Activated CD4-positive, alpha-beta T cell treated with anti-CD3 and anti-CD28 coated beads, Interleukin-10, Interleukin-2, amounts not matched to agents 100 ng/mL and 50 ng/mL, durations not matched to agents 16 hours and 8 hours (primary cell): ENCODE measurements around the gene GLYAT.

Experiments used
- DNase-seq: peaks from one replicate; pipeline ENCODE4 v3.0.0-alpha.2; 2020

Gene GLYAT

GRCh38 chr11:58731819-58732218 is at the start of gene GLYAT:
Gene GLYAT (minus strand): TSS chr11:58731943. CDS start chr11:58724496, 7,447 bp downstream.
- no peak for DNase-seq

DNA sequence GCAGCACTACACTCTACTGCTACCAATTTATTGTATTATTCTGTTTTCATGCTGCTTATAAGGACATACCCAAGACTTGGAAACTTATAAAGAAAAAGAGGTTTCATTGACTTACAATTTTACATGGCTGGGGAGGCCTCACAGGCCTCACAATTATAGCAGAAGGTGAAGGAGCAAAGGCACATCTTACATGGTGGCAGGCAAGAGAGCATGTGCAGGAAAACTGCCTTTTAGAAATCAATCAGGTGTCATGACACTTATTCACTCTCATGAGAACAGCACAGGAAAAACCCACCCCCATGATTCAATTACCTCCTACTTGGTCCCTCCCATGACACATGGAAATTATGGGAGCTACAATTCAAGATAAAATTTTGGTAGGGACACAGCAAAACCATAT is 49.6 kb upstream of the GLYAT start:
- DNase-seq, result no peak

DNA sequence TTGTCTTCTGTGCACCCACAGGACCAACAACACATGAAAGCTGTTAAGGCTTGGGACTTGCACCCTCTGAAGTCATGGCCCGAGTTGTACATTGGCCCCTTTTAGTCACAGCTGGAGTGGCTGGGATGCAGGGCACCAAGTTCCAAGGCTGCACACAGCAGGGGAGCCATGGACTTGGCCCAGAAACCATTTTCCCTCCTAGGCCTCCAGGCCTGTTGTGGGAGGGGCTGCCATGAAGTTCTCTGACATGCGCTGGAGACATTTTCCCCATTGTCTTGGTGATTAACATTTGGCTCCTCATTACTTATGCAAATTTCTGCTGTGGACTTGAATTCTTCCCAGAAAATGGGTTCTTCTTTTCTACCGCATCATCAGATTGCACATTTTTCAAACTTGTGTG is 48.8 kb upstream of the GLYAT start:
- DNase-seq, result no peak

DNA sequence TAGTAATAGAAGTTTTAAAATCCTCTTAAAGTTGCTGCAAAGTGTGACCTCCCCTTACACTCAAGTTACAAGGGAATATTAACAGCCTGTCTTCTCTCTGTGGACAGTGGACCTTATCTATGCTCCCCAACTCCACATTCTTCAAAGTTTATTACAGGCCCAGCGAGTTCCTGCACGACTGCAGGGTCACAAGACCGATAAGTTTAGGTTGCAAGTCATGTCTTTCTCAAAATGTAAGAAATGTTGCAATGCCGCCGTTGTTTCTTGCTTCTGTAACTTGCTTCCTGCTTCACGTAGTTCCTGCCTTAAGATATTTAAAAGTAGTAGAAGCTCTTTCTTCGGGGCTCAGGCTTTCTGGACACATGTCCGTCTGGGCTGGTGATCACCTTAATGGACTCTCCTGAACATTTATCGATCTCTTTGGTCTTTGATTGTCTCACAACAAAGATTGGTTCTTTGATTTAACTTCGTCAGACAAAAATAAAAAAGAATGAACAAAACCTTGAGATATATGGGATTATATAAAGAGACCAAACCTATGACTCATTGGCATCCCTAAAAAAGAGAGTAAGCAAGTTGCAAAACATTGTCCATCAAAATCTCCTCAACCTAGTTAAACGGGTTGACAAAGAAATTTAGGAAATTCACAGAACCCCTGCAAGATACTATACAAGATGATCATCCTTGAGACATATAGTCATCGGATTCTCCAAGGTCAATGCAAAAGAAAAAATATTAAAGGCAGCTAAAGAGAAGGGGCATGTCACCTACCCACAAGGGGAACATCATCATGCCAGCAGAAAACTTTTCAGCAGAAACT is 45.4 kb upstream of the GLYAT start:
- no peak for DNase-seq

- peak; percentile 82 for DNase-seq
Measured at GRCh38 chr11:58775066-58775708, 43.4 kb upstream of the GLYAT start.

- DNase-seq, result no peak
Measured at GRCh38 chr11:58774164-58774593, 42.4 kb upstream of the GLYAT start.

DNA sequence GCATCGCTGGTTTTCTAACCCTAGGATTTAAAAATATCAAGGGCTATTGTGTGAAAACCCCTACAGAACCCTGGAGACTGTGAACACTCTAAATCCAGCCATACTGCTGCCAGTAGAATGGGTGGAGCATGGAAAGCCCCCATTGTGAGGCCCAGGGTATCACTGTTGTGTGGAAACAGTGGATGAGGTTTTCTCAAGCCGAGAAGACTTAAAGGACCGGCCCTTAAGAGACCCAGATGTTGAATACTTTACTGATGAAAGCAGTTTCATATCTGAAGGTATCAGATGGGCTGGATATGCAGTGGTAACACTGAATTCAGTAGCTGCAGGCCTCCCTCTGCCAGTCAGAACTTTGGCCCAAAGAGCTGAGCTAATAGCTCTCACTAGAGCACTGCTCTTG is 41.6 kb upstream of the GLYAT start:
- DNase-seq, result no peak

GRCh38 chr11:58772329-58773285 is 40.9 kb upstream of the GLYAT start:
- no peak for DNase-seq

DNA sequence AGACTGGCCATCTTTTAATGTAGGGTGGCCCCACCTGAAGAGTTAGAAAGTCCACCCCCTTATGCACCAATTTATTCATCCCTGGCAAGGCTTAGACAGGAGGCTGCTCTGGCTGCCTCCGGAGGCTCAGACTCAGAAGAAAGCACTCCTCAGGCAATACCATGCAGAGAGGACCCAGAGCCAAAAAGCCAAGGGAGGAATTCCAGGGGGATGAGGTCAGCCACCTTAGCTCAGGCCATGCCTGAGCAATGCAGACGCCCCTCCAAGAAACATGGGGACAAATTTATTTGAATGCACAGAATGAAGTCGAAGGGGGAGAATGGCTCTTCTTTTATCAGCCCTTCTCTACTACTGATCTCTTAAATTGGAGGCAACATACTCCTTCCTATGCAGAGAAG is 39.7 kb upstream of the GLYAT start:
- no peak for DNase-seq

DNA sequence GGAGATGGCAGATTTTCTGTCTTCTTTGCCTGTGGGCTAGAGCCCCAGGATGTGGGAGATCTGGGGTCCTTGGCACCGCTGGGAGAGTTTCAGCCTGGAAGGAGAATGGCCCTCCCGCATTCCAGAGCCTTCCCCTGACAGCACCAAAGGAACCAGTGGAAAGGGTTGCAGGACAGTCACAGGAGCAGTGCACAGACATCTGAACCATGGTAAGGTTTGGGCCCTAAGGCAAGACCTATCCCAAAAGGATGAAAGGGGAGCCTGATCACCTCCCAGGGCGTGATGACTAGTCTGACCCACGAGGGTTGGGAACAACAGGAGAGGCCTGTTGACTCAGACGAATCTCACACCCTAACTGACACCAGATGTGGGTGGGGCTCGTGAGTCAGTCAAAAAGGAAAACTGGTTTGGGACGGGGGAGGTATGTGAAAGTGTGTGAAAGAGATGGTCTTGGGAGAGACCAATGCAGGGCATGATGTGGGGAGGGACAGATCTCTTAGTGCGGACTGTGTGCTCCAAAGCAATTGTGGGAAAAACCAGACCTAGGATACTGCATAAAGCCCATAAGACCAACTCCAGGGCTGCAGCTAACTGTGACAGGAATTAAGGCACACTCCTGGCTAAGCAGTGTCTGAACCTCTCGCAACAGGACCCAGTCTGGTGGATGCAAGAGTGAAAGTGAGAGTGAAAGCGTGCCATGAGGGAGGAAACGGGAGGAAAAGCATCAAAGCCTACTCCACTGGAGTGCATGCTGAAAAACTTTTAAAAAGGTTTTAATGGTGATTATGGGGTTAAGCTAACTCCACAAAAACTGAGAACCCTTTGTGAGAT is 39.1 kb upstream of the GLYAT start:
- DNase-seq, result peak; percentile 7

- DNase-seq, result no peak
Measured at GRCh38 chr11:58770166-58770565, 38.4 kb upstream of the GLYAT start.

- DNase-seq, result no peak
Measured at GRCh38 chr11:58769308-58769707, 37.6 kb upstream of the GLYAT start.

GRCh38 chr11:58768137-58768536 is 36.4 kb upstream of the GLYAT start:
- DNase-seq, result no peak

GRCh38 chr11:58765078-58765477 is 33.3 kb upstream of the GLYAT start:
- DNase-seq, result no peak

GRCh38 chr11:58763120-58763490 is 31.4 kb upstream of the GLYAT start:
- no peak for DNase-seq

- DNase-seq, result no peak
Measured at GRCh38 chr11:58762284-58763119, 30.8 kb upstream of the GLYAT start.

- no peak for DNase-seq
Measured at GRCh38 chr11:58757439-58757838, 25.7 kb upstream of the GLYAT start.

- no peak for DNase-seq
Measured at GRCh38 chr11:58745705-58746364, 14.1 kb upstream of the GLYAT start.

DNA sequence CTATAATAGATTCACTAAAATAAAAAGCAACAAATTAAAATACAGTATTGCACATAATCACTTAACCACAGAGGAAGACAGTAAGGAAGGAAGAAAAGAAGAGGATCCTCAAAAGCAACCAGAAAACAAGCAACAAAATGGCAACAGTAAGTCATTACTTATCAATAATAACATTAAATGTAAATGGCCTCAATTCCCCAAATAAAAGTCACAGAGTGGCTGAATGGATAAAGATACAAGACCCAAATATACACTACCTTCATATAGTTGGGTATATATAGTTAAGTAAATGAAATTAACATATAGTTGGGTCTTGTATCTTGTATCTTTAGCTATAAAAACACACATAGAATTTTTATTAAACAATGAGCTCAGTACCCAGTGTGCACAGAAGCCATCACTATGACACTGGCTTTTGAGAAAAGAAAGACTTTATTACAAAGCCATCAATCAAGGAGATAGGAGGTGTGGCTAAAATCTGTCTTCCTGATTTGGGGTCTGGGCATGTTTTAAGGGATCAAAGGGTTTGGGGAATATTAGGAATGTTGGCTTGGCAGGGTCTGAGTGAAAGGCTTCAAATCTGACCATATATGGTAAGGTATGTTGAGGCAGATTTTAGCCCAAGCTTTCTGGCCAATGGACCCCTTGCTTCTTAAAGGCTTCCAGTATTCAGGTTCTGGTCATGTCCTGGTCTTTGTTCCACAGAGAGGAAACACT is 13.4 kb upstream of the GLYAT start:
- no peak for DNase-seq
